GM12878 (cell line): ENCODE results near the gene B4GALT5.

Experiments
- CREB1 ChIP-seq: IDR thresholded peaks from 2 replicates; pipeline ENCODE4 v1.6.1; 2012; ENCODE audit warnings: low read depth, mild to moderate bottlenecking, inconsistent platforms
- NR2C2 ChIP-seq: IDR thresholded peaks from 2 replicates; pipeline ENCODE4 v1.6.1; 2011; ENCODE audit warnings: borderline replicate concordance, low read depth; ENCODE audit not compliant: control insufficient read depth, insufficient read length
- POLR2A ChIP-seq: IDR thresholded peaks from 2 replicates; pipeline ENCODE4 v1.6.1; 2011; ENCODE audit warnings: low read depth, mild to moderate bottlenecking, low read length
- RAD21 ChIP-seq: IDR thresholded peaks from 2 replicates; pipeline ENCODE4 v1.6.1; 2011; ENCODE audit warnings: mild to moderate bottlenecking, low read depth, low read length, moderate library complexity; ENCODE audit not compliant: insufficient read depth
- TF ChIP-seq, protein P1 (sequence below), 3 experiments: IDR thresholded peaks in 2 of 3; conservative IDR thresholded peaks in 1 of 3; 2 replicates each; pipeline ENCODE4 v1.5.1; 2011; ENCODE audit warnings: low read depth in 3 of 3, low read length in 3 of 3, mild to moderate bottlenecking in 3 of 3, control low read depth in 2 of 3, moderate library complexity in 2 of 3, inconsistent platforms in 1 of 3, mixed read lengths in 1 of 3; ENCODE audit not compliant: control insufficient read depth in 2 of 3, insufficient read depth in 1 of 3; ENCODE audit errors: extremely low read depth in 1 of 3
- TF ChIP-seq, protein P2 (sequence below): IDR thresholded peaks from 2 replicates; pipeline ENCODE4 v1.6.1; 2012; ENCODE audit warnings: low read length, inconsistent platforms
- TF ChIP-seq, protein P3 (sequence below): IDR thresholded peaks from 2 replicates; pipeline ENCODE4 v1.6.1; 2012; ENCODE audit warnings: low read depth, low read length, improper control_type of control experiment

DNA sequence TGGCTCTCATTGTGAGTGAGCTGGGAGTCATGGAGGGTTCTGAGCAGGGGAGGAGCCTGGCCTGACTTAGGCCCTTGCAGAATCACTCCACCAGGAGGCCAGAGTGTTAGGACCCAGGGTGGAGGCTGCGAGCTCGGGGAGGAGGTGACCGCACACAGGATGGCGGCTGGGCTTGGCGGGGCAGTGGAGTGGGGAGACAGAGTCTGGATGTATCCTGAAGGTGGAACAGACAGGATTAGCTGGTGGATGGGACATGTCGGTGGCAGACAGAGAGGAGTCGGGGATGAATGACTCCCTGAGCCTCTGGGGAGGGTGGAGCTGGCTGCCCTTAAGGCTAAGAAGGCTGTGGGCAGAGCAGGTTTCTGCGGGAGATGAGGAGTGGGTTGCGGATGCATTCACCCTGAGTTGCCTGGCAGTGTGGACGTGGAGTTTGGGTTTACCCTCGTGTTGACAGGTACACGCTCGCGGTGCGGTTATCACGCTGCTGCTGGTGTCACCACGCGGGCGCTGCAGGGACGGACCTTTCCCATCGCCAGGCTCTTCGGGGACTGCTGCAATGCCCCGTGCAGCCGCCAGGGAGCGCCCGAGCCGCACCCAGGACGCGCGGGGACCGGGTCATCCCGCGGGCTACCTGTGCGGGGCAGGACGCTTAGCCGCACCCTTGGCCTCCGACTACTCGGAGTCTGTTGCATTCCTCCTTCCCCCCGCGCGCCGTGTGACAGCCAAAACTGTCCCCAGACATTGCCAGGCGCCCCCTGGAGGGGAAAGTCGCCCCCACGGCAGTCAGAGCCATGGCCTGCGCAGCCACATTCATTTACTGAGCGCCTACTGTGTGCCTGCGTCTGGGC lies 102.8 kb downstream of the B4GALT5 start:
- TF ChIP-seq NR2C2 = no peak
- TF ChIP-seq, protein P1, sequence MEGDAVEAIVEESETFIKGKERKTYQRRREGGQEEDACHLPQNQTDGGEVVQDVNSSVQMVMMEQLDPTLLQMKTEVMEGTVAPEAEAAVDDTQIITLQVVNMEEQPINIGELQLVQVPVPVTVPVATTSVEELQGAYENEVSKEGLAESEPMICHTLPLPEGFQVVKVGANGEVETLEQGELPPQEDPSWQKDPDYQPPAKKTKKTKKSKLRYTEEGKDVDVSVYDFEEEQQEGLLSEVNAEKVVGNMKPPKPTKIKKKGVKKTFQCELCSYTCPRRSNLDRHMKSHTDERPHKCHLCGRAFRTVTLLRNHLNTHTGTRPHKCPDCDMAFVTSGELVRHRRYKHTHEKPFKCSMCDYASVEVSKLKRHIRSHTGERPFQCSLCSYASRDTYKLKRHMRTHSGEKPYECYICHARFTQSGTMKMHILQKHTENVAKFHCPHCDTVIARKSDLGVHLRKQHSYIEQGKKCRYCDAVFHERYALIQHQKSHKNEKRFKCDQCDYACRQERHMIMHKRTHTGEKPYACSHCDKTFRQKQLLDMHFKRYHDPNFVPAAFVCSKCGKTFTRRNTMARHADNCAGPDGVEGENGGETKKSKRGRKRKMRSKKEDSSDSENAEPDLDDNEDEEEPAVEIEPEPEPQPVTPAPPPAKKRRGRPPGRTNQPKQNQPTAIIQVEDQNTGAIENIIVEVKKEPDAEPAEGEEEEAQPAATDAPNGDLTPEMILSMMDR (IDR thresholded peaks at IDR 0.05 in 2 of 3, conservative IDR thresholded peaks at IDR 0.05 in 1 of 3; ENCODE audit: control insufficient read depth in 2 of 3, extremely low read depth in 1 of 3, insufficient read depth in 1 of 3, low read depth in 3 of 3, low read length in 3 of 3) = peak; percentile 97 to 99 (median 99)
- TF ChIP-seq, protein P2, sequence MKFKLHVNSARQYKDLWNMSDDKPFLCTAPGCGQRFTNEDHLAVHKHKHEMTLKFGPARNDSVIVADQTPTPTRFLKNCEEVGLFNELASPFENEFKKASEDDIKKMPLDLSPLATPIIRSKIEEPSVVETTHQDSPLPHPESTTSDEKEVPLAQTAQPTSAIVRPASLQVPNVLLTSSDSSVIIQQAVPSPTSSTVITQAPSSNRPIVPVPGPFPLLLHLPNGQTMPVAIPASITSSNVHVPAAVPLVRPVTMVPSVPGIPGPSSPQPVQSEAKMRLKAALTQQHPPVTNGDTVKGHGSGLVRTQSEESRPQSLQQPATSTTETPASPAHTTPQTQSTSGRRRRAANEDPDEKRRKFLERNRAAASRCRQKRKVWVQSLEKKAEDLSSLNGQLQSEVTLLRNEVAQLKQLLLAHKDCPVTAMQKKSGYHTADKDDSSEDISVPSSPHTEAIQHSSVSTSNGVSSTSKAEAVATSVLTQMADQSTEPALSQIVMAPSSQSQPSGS = no peak
- no peak; the same call in 1 of the 2 replicates for TF ChIP-seq CREB1
- peak; percentile 94 for TF ChIP-seq RAD21
- no peak for TF ChIP-seq POLR2A
- TF ChIP-seq, protein P3, sequence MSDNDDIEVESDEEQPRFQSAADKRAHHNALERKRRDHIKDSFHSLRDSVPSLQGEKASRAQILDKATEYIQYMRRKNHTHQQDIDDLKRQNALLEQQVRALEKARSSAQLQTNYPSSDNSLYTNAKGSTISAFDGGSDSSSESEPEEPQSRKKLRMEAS = peak; percentile 63; the same call in 1 of the 2 replicates
